Measurements from ENCODE around the gene LBP.

GRCh38 chr20:38337561-38338140 is 8.6 kb upstream of the LBP start:
- TF ChIP-seq POLR2AphosphoS5 (IDR thresholded peaks at IDR 0.05; ENCODE audit: low read depth, low read length) (no peak), CTCF (IDR thresholded peaks at IDR 0.05 in 2 of 3, conservative IDR thresholded peaks at IDR 0.05 in 1 of 3; ENCODE audit: borderline replicate concordance in 1 of 3, insufficient read depth in 1 of 3, low read depth in 2 of 3, low read length in 2 of 3) (peak; percentile 95 to 96 (median 96))

Measured in HCT116 (cell line).